MM.1S (cell line): ENCODE results near the gene FBLIM1.

Source experiments
- DNase-seq: peaks from one replicate; pipeline ENCODE4 v3.0.0-alpha.2; 2015
- H2AFZ ChIP-seq: fragments of 300-600 bp; sonication (generic); 2 replicates; pipeline ENCODE4 v1.6.0; 2016; ENCODE audit warnings: antibody characterized with exemption, low read length
- H3F3A ChIP-seq: fragments of 300-600 bp; sonication (generic); 2 replicates; pipeline ENCODE4 v1.6.1; 2016; ENCODE audit warnings: mild to moderate bottlenecking, antibody characterized with exemption, low read length, moderate library complexity, mixed read lengths; ENCODE audit not compliant: insufficient read depth
- H3K27ac ChIP-seq: fragments of 300-600 bp; sonication (generic); 2 replicates; pipeline ENCODE4 v1.5.1; 2016; ENCODE audit warnings: mild to moderate bottlenecking, low read length
- H3K27me3 ChIP-seq: fragments of 300-600 bp; sonication (generic); replicated peaks from 2 replicates; pipeline ENCODE4 v1.6.0; 2016; ENCODE audit warnings: low read length; ENCODE audit not compliant: insufficient read depth
- H3K36me3 ChIP-seq: fragments of 300-600 bp; sonication (generic); replicated peaks from 2 replicates; pipeline ENCODE4 v1.6.1; 2016; ENCODE audit warnings: mild to moderate bottlenecking, low read length, mixed read lengths; ENCODE audit not compliant: insufficient read depth
- H3K4me1 ChIP-seq: fragments of 300-600 bp; sonication (generic); 2 replicates; pipeline ENCODE4 v1.6.1; 2016; ENCODE audit warnings: low read length, mixed read lengths
- H3K4me2 ChIP-seq: fragments of 300-600 bp; sonication (generic); 2 replicates; pipeline ENCODE4 v1.6.0; 2016; ENCODE audit warnings: low read depth, low read length
- H3K4me3 ChIP-seq: fragments of 300-600 bp; sonication (generic); 2 replicates; pipeline ENCODE4 v1.5.1; 2016; ENCODE audit warnings: low read length, mixed read lengths
- H3K79me2 ChIP-seq: fragments of 300-600 bp; sonication (generic); 2 replicates; pipeline ENCODE4 v1.6.1; 2016; ENCODE audit warnings: mixed run types, low read length, mixed read lengths
- H3K9ac ChIP-seq: fragments of 300-600 bp; sonication (generic); 2 replicates; pipeline ENCODE4 v1.6.1; 2016; ENCODE audit warnings: low read length, mixed read lengths
- H3K9me2 ChIP-seq: fragments of 300-600 bp; sonication (generic); replicated peaks from 2 replicates; pipeline ENCODE4 v1.6.1; 2016; ENCODE audit warnings: mild to moderate bottlenecking, low read length, mixed read lengths; ENCODE audit not compliant: insufficient read depth
- H3K9me3 ChIP-seq: fragments of 300-600 bp; sonication (generic); replicated peaks from 2 replicates; pipeline ENCODE4 v1.6.1; 2016; ENCODE audit warnings: mild to moderate bottlenecking, low read length, mixed read lengths; ENCODE audit not compliant: insufficient read depth
- H4K20me1 ChIP-seq: fragments of 300-600 bp; sonication (generic); 2 replicates; pipeline ENCODE4 v1.6.1; 2016; ENCODE audit warnings: mild to moderate bottlenecking, low read length, moderate library complexity, mixed read lengths; ENCODE audit not compliant: insufficient read depth
- EZH2 ChIP-seq: fragments of 300-600 bp; sonication (generic); optimal IDR thresholded peaks from 2 replicates; pipeline ENCODE3; 2017; ENCODE audit warnings: low read depth, mild to moderate bottlenecking, antibody characterized with exemption, low read length, mixed read lengths
- EZH2phosphoT487 ChIP-seq: fragments of 300-600 bp; sonication (generic); IDR thresholded peaks from 2 replicates; pipeline ENCODE4 v1.6.1; 2018; ENCODE audit warnings: antibody characterized with exemption, low read length
- TF ChIP-seq, protein P1 (sequence below): fragments of 300-600 bp; sonication (generic); IDR thresholded peaks from 2 replicates; pipeline ENCODE4 v1.5.1; 2016; ENCODE audit warnings: antibody characterized with exemption, low read length, mixed read lengths

FBLIM1 gene

DNA sequence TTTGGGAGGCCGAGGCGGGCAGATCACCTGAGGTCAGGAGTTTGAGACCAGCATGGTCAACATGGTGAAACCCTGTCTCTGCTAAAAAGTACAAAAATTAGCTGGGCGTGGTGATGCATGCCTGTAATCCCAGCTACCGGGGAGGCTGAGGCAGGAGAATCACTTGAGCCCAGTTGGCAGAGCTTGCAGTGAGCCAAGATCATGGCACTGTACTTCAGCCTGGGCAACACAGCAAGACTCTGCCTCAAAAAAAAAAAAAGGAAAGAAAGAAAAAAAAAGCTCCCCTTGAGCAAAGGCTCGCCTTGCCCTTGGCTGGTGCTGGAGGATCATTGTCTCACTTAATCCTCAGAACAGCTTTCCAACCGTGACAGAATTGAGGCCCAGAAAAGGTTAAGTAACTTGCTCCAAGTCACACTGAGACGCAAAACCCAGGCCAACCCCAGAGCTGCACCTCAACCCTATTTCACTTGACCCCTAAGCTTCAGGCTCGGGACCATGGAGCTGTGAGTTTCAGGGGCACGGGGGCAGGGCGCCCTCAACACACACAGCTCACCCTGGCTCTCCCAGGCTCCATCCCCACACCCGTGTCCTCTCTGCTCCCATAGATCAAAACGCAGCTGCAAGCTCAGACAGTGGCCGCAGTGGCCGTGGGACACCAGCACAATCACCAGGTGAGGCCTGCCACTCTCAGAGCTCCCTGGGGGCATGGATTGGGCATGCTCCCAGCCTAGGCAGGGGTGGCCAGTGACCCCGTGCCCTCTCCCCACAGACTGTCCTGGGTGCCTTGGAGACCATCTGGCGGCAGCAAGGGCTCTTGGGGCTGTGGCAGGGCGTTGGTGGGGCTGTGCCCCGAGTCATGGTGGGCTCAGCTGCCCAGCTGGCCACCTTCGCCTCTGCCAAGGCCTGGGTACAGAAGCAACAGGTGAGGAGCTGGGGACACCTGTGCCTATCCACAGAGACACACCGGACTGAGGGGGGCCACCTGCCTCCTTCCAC lies 21.0 kb upstream of the FBLIM1 start:
- H3K9me2 ChIP-seq, result no peaks in the 10 kb centered on the region
- H3K27ac ChIP-seq, result no peak overlapping the region
- no peaks in the 10 kb centered on the region for H3K4me1 ChIP-seq
- no peak overlapping the region for H3K4me2 ChIP-seq
- TF ChIP-seq, protein P1, sequence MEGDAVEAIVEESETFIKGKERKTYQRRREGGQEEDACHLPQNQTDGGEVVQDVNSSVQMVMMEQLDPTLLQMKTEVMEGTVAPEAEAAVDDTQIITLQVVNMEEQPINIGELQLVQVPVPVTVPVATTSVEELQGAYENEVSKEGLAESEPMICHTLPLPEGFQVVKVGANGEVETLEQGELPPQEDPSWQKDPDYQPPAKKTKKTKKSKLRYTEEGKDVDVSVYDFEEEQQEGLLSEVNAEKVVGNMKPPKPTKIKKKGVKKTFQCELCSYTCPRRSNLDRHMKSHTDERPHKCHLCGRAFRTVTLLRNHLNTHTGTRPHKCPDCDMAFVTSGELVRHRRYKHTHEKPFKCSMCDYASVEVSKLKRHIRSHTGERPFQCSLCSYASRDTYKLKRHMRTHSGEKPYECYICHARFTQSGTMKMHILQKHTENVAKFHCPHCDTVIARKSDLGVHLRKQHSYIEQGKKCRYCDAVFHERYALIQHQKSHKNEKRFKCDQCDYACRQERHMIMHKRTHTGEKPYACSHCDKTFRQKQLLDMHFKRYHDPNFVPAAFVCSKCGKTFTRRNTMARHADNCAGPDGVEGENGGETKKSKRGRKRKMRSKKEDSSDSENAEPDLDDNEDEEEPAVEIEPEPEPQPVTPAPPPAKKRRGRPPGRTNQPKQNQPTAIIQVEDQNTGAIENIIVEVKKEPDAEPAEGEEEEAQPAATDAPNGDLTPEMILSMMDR, result no peak
- TF ChIP-seq EZH2phosphoT487, result no peak
- TF ChIP-seq EZH2, result no peak
- H3F3A ChIP-seq, result no peaks in the 10 kb centered on the region
- no peaks in the 10 kb centered on the region for H3K9me3 ChIP-seq
- no peaks in the 10 kb centered on the region for H3K27me3 ChIP-seq
- no peak overlapping the region for H2AFZ ChIP-seq
- H4K20me1 ChIP-seq, result no peaks in the 10 kb centered on the region
- H3K4me3 ChIP-seq, result no peak overlapping the region
- H3K9ac ChIP-seq, result no peak overlapping the region
- DNase-seq, result no peak
- H3K36me3 ChIP-seq, result no peaks in the 10 kb centered on the region
- H3K79me2 ChIP-seq, result no peaks in the 10 kb centered on the region

DNA sequence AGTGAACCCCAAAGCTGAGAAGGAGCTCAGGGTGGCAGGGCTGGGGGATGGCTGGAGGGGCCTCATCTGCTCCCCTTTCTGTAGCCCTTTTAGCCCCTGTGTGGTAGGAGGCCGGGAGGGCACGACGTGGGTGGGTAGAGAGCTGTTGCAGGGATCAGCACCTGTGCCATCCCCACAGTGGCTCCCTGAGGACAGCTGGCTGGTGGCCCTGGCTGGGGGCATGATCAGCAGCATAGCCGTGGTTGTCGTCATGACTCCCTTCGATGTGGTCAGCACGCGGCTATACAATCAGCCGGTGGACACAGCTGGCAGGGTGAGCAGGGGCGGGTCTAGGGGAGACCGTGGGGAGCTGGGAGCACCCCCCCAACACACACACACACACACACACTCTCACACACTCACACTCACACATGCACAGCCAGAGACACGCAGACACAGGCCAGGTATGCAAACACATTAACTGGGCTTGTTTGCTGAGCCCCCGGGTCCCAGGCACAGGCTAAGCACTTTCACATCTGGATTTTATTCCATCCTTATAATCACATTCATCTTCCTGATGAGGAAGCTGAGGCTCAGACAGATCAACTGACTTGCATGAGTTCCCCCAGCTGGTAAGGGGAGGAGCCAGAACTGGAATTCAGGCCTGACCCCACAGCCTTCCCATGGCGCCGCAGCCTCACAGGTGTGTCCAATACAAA lies 20.0 kb upstream of the FBLIM1 start:
- no peak overlapping the region for H2AFZ ChIP-seq
- no peak overlapping the region for H3K9ac ChIP-seq
- TF ChIP-seq EZH2phosphoT487 (no peak), EZH2 (no peak)
- TF ChIP-seq, protein P1, result no peak
- no peak overlapping the region for H3K4me3 ChIP-seq
- H3K9me2 ChIP-seq, result no peaks in the 10 kb centered on the region
- no peaks in the 10 kb centered on the region for H3K27me3 ChIP-seq
- H3F3A ChIP-seq, result no peaks in the 10 kb centered on the region
- H3K27ac ChIP-seq, result no peak overlapping the region
- no peaks in the 10 kb centered on the region for H3K79me2 ChIP-seq
- H3K36me3 ChIP-seq, result no peaks in the 10 kb centered on the region
- H3K4me2 ChIP-seq, result no peak overlapping the region
- no peaks in the 10 kb centered on the region for H3K4me1 ChIP-seq
- no peaks in the 10 kb centered on the region for H4K20me1 ChIP-seq
- H3K9me3 ChIP-seq, result no peaks in the 10 kb centered on the region
- DNase-seq, result no peak

DNA sequence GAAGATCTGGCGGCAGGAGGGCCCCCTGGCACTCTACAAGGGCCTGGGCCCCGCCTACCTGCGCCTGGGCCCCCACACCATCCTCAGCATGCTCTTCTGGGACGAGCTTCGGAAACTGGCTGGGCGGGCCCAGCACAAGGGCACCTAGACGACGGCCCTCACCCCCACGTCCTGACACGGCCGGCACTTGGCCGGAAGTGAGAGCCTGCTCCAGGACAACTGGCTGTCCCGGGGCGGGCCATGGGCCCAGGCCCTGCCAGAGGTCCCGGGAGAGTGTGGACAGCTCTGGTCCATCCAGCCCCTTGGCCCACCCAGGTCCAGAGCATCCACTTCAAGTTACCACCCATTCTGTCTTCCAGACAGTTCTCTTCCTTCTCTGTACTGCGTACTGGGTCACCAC lies 19.3 kb upstream of the FBLIM1 start:
- no peaks in the 10 kb centered on the region for H3K9me3 ChIP-seq
- H3K9ac ChIP-seq, result no peak overlapping the region
- no peak for TF ChIP-seq EZH2
- TF ChIP-seq, protein P1, result no peak
- no peak for TF ChIP-seq EZH2phosphoT487
- no peaks in the 10 kb centered on the region for H3K27me3 ChIP-seq
- no peak for DNase-seq
- H3K4me3 ChIP-seq, result no peak overlapping the region
- H4K20me1 ChIP-seq, result no peaks in the 10 kb centered on the region
- no peak overlapping the region for H3K27ac ChIP-seq
- H2AFZ ChIP-seq, result no peak overlapping the region
- no peaks in the 10 kb centered on the region for H3K4me1 ChIP-seq
- no peaks in the 10 kb centered on the region for H3K9me2 ChIP-seq
- H3K4me2 ChIP-seq, result no peak overlapping the region
- H3F3A ChIP-seq, result no peaks in the 10 kb centered on the region
- no peaks in the 10 kb centered on the region for H3K36me3 ChIP-seq
- no peaks in the 10 kb centered on the region for H3K79me2 ChIP-seq
